Coronary artery (tissue), 2 donors: ENCODE data around the gene NBDY.
A peak's percentile ranks its signal among the peaks of the same experiment; 100 is the strongest.
"Not testable (repeated sequence)": the region's sequence is repeated elsewhere in the genome, so short reads cannot be mapped to it uniquely, and the experiment has no call there.

ENCODE experiments used
- DNase-seq: peaks from one replicate; pipeline ENCODE4 v3.0.0-alpha.2; 2017; ENCODE audit warnings: low spot score
- H3K27ac ChIP-seq, 2 donors: fragments of 200-600 bp; sonication (generic); one replicate each; pipeline ENCODE4 v1.5.1; 2016 to 2019
- H3K4me3 ChIP-seq: fragments of 200-600 bp; sonication (generic); 2 replicates; pipeline ENCODE4 v1.5.1; 2016; ENCODE audit warnings: mild to moderate bottlenecking, moderate library complexity
- CTCF ChIP-seq: fragments of 200-600 bp; sonication (generic); IDR thresholded peaks from one replicate; pipeline ENCODE4 v1.5.1; 2019; ENCODE audit warnings: antibody characterized with exemption

Gene NBDY

GRCh38 chrX:56802428-56802827 is 73.4 kb downstream of the NBDY start:
- Histone ChIP-seq H3K27ac (no peak overlapping the region), H3K4me3 (peak overlapping the region; percentile 76)
- TF ChIP-seq CTCF = no peak
- DNase-seq = peak; percentile 70

- Histone ChIP-seq H3K4me3 (peak overlapping the region; percentile 76), H3K27ac (peak overlapping the region; percentile 82 to 83)
- peak; percentile 87 for DNase-seq
- TF ChIP-seq CTCF = peak; percentile 39
Observed at GRCh38 chrX:56802921-56803849, 74.1 kb downstream of the NBDY start.

- H3K4me3 ChIP-seq = peak overlapping the region; percentile 23
- peak; percentile 58 for DNase-seq
- H3K27ac ChIP-seq = peak overlapping the region in 1 of 2 donors; percentile 3
- peak; percentile 7 for TF ChIP-seq CTCF
Observed at GRCh38 chrX:56803850-56804681, 75.0 kb downstream of the NBDY start.

GRCh38 chrX:56804867-56805266 is 75.8 kb downstream of the NBDY start:
- no peak for TF ChIP-seq CTCF
- Histone ChIP-seq H3K4me3 (no peak overlapping the region), H3K27ac (no peak overlapping the region)
- DNase-seq = no peak

- TF ChIP-seq CTCF = no peak
- DNase-seq = no peak
- Histone ChIP-seq H3K27ac (no peak overlapping the region), H3K4me3 (no peak overlapping the region)
Observed at GRCh38 chrX:56805399-56805798, 76.4 kb downstream of the NBDY start.

- not testable (repeated sequence) for H3K4me3 ChIP-seq, DNase-seq, H3K27ac ChIP-seq
Observed at GRCh38 chrX:56806176-56806575, 77.1 kb downstream of the NBDY start.

- Histone ChIP-seq H3K27ac (no peak overlapping the region), H3K4me3 (no peak overlapping the region)
- no peak for TF ChIP-seq CTCF
- no peak for DNase-seq
Observed at GRCh38 chrX:56811599-56811998, 82.6 kb downstream of the NBDY start.
